Left renal pelvis (tissue), 4 donors: Measurements from ENCODE around the gene FAM110A. TPM values are rescaled to one million over a fixed set of nuclear protein-coding genes. Genes with fewer than 3 reads are reported as not detected.

Experiments
- DNase-seq, 4 donors: peaks; one replicate each; pipeline ENCODE4 v3.0.0-alpha.2; 2013; ENCODE audit warnings: low read depth in 4 of 4, low spot score in 3 of 4
- polyA plus RNA-seq, 4 donors: library from polyadenylated mRNA; unstranded; fragments of 120-200 nt; gene quantifications; one replicate each; pipeline ENCODE4 v1.2.1, GENCODE V29; 2013; ENCODE audit not compliant: insufficient read length in 4 of 4

Gene FAM110A
- polyA plus RNA-seq, 4 donors, result 5.0 to 13.2 (median 7.9) TPM

GRCh38 chr20:870758-871157, 37.2 kb downstream of the FAM110A start:
- DNase-seq, result no peak

- no peak for DNase-seq
These were observed 37.9 kb downstream of the FAM110A start for GRCh38 chr20:871436-871835.

GRCh38 chr20:871948-872347, 38.4 kb downstream of the FAM110A start:
- DNase-seq, result no peak

- DNase-seq, result no peak
These were observed 39.5 kb downstream of the FAM110A start for GRCh38 chr20:872855-873520.

- DNase-seq, result no peak
These were observed 40.5 kb downstream of the FAM110A start for GRCh38 chr20:873875-874607.

- no peak for DNase-seq
These were observed 41.6 kb downstream of the FAM110A start for GRCh38 chr20:875115-875514.

GRCh38 chr20:877814-878213, 44.3 kb downstream of the FAM110A start:
- DNase-seq, result no peak

- peak in 3 of 4 donors; percentile 16 to 37 (median 20) for DNase-seq
These were observed 45.2 kb downstream of the FAM110A start for GRCh38 chr20:878511-879307.

- DNase-seq, result no peak
These were observed 46.1 kb downstream of the FAM110A start for GRCh38 chr20:879626-880025.

- no peak for DNase-seq
These were observed 47.7 kb downstream of the FAM110A start for GRCh38 chr20:881051-881782.

- DNase-seq, result no peak
These were observed 48.2 kb downstream of the FAM110A start for GRCh38 chr20:881783-882144.

- peak; percentile 18 to 35 (median 28) for DNase-seq
These were observed 51.8 kb downstream of the FAM110A start for GRCh38 chr20:884983-885952.

GRCh38 chr20:887137-887536, 53.6 kb downstream of the FAM110A start:
- DNase-seq, result no peak

- DNase-seq, result no peak
These were observed 54.5 kb downstream of the FAM110A start for GRCh38 chr20:888057-888456.

- no peak for DNase-seq
These were observed 55.6 kb downstream of the FAM110A start for GRCh38 chr20:889106-889505.

GRCh38 chr20:889932-890463, 56.5 kb downstream of the FAM110A start:
- DNase-seq, result no peak

- no peak for DNase-seq
These were observed 57.1 kb downstream of the FAM110A start for GRCh38 chr20:890666-891057.

GRCh38 chr20:891058-891705, 57.7 kb downstream of the FAM110A start:
- no peak for DNase-seq

GRCh38 chr20:891706-892080, 58.2 kb downstream of the FAM110A start:
- DNase-seq, result peak in 3 of 4 donors; percentile 26 to 52 (median 48)
